Stimulated activated CD4-positive, alpha-beta T cell treated with anti-CD3 and anti-CD28 coated beads, Interleukin-1b, Interleukin-23, amount 100 ng/mL, for 1 hour (primary cell): ENCODE data around the gene HSPA5.
"Not testable (repeated sequence)": the region's sequence is repeated elsewhere in the genome, so short reads cannot be mapped to it uniquely, and the experiment has no call there.

Experiments used
- DNase-seq, 2 donors: peaks; one replicate each; pipeline ENCODE4 v3.0.0-alpha.2; 2020; ENCODE audit warnings: low read depth in 2 of 2

The HSPA5 gene

GRCh38 chr9:125241000-125241862 lies at the start of gene HSPA5:
TSS of gene HSPA5 (minus strand) at chr9:125241343. CDS start at chr9:125241126, 217 bp downstream.
- peak; percentile 97 to 98 for DNase-seq

- not testable (repeated sequence) for DNase-seq
Measured at GRCh38 chr9:125286935-125287433, 45.8 kb upstream of the HSPA5 start.

GRCh38 chr9:125284855-125285254 lies 43.7 kb upstream of the HSPA5 start:
- DNase-seq = no peak

GRCh38 chr9:125280945-125281344 lies 39.8 kb upstream of the HSPA5 start:
- no peak for DNase-seq

- no peak for DNase-seq
Measured at GRCh38 chr9:125277411-125277810, 36.3 kb upstream of the HSPA5 start.

GRCh38 chr9:125276771-125277170 lies 35.6 kb upstream of the HSPA5 start:
- DNase-seq = no peak

GRCh38 chr9:125272697-125273096 lies 31.6 kb upstream of the HSPA5 start:
- no peak for DNase-seq

GRCh38 chr9:125271081-125271480 lies 29.9 kb upstream of the HSPA5 start:
- DNase-seq = no peak

GRCh38 chr9:125269014-125269397 lies 27.9 kb upstream of the HSPA5 start:
- no peak for DNase-seq

GRCh38 chr9:125268394-125269013 lies 27.4 kb upstream of the HSPA5 start:
- DNase-seq = no peak

- DNase-seq = not testable (repeated sequence)
Measured at GRCh38 chr9:125264068-125264467, 22.9 kb upstream of the HSPA5 start.

- DNase-seq = no peak
Measured at GRCh38 chr9:125262294-125262991, 21.3 kb upstream of the HSPA5 start.

GRCh38 chr9:125261501-125262293 lies 20.6 kb upstream of the HSPA5 start, which contains the start of gene GAPVD1:
TSS of gene GAPVD1 (plus strand) at chr9:125261826. CDS start at chr9:125298922, 37,096 bp downstream.
- DNase-seq = peak; percentile 66 to 70

- no peak for DNase-seq
Measured at GRCh38 chr9:125260561-125260960, 19.4 kb upstream of the HSPA5 start.

GRCh38 chr9:125258832-125259534 lies 17.8 kb upstream of the HSPA5 start:
- DNase-seq = no peak

- DNase-seq = no peak
Measured at GRCh38 chr9:125258160-125258785, 17.1 kb upstream of the HSPA5 start.

- no peak for DNase-seq
Measured at GRCh38 chr9:125255781-125256391, 14.7 kb upstream of the HSPA5 start.

- DNase-seq = no peak
Measured at GRCh38 chr9:125254231-125254630, 13.1 kb upstream of the HSPA5 start.

GRCh38 chr9:125246261-125246667 lies 5.1 kb upstream of the HSPA5 start:
- no peak for DNase-seq

GRCh38 chr9:125243792-125244260 lies 2.7 kb upstream of the HSPA5 start:
- DNase-seq = no peak
